Astrocyte (in vitro differentiated cells and primary cell): Measurements from ENCODE around the gene MEIS3. TPM values are rescaled to one million over a fixed set of nuclear protein-coding genes. Genes with fewer than 3 reads are reported as not detected.

Source experiments
- DNase-seq: peaks from one replicate; pipeline ENCODE4 v3.0.0-alpha.2; 2010; ENCODE audit warnings: low read depth
- FAIRE-seq: peaks from 2 replicates; lab custom pipeline; 2011; peaks lifted over from hg19 to GRCh38; lab: Jason Lieb, UNC
- H2AFZ ChIP-seq: 2 replicates; pipeline ENCODE4 v1.6.0; 2012; ENCODE audit warnings: low read depth, low read length, inconsistent platforms
- H3K27ac ChIP-seq: 2 replicates; pipeline ENCODE4 v1.5.1; 2011; ENCODE audit warnings: low read depth, low read length, inconsistent platforms
- H3K27me3 ChIP-seq: 2 replicates; pipeline ENCODE4 v1.6.0; 2011; ENCODE audit warnings: low read length, inconsistent platforms; ENCODE audit not compliant: insufficient read depth
- H3K36me3 ChIP-seq: 2 replicates; pipeline ENCODE4 v1.5.1; 2011; ENCODE audit warnings: low read length, inconsistent platforms; ENCODE audit not compliant: insufficient read depth
- H3K4me1 ChIP-seq: 2 replicates; pipeline ENCODE4 v1.5.1; 2011; ENCODE audit warnings: low read length, inconsistent platforms; ENCODE audit not compliant: insufficient read depth
- H3K4me2 ChIP-seq: 2 replicates; pipeline ENCODE4 v1.6.0; 2012; ENCODE audit warnings: low read length, inconsistent platforms
- H3K4me3 ChIP-seq: 2 replicates; pipeline ENCODE4 v1.5.1; 2011; ENCODE audit warnings: low read depth, mild to moderate bottlenecking, low read length, inconsistent platforms; ENCODE audit not compliant: insufficient read depth
- H3K79me2 ChIP-seq: 2 replicates; pipeline ENCODE4 v1.6.0; 2012; ENCODE audit warnings: mild to moderate bottlenecking, low read length, inconsistent platforms; ENCODE audit not compliant: insufficient read depth
- H3K9ac ChIP-seq: 2 replicates; pipeline ENCODE4 v1.6.0; 2012; ENCODE audit warnings: mild to moderate bottlenecking, low read length, inconsistent platforms
- H3K9me3 ChIP-seq: 2 replicates; pipeline ENCODE4 v1.5.1; 2012; ENCODE audit warnings: low read depth, mild to moderate bottlenecking, low read length, inconsistent platforms; ENCODE audit not compliant: insufficient read depth
- H4K20me1 ChIP-seq: 2 replicates; pipeline ENCODE4 v1.6.0; 2012; ENCODE audit warnings: low read length, inconsistent platforms; ENCODE audit not compliant: insufficient read depth
- H3K27ac Mint-ChIP-seq: one replicate; pipeline ENCODE4 v1.8.0; 2021; ENCODE audit warnings: mild to moderate bottlenecking, mixed read lengths; ENCODE audit not compliant: unreplicated experiment
- H3K27me3 Mint-ChIP-seq: one replicate; pipeline ENCODE4 v1.8.0; 2021; ENCODE audit warnings: low read depth, mixed read lengths; ENCODE audit not compliant: unreplicated experiment
- H3K36me3 Mint-ChIP-seq: one replicate; pipeline ENCODE4 v1.8.0; 2021; ENCODE audit warnings: low read depth, mixed read lengths; ENCODE audit not compliant: unreplicated experiment
- H3K4me1 Mint-ChIP-seq: one replicate; pipeline ENCODE4 v1.8.0; 2021; ENCODE audit warnings: low read depth, mixed read lengths; ENCODE audit not compliant: unreplicated experiment
- H3K4me3 Mint-ChIP-seq: one replicate; pipeline ENCODE4 v1.8.0; 2021; ENCODE audit warnings: mild to moderate bottlenecking, moderate library complexity, mixed read lengths; ENCODE audit not compliant: unreplicated experiment
- H3K9me3 Mint-ChIP-seq: one replicate; pipeline ENCODE4 v1.8.0; 2021; ENCODE audit warnings: mild to moderate bottlenecking, mixed read lengths; ENCODE audit not compliant: unreplicated experiment
- EZH2 ChIP-seq: IDR thresholded peaks from 2 replicates; pipeline ENCODE4 v1.6.1; 2012; ENCODE audit warnings: mild to moderate bottlenecking, low read length, inconsistent platforms; ENCODE audit not compliant: insufficient read depth
- total RNA-seq: library from RNA; stranded (reverse); gene quantifications from 2 replicates; pipeline ENCODE4 v1.2.1, GENCODE V29; 2021
- TF ChIP-seq, protein P1 (sequence below): IDR thresholded peaks from 2 replicates; pipeline ENCODE4 v1.5.1; 2011; ENCODE audit warnings: low read depth, mild to moderate bottlenecking, inconsistent platforms, low read length, moderate library complexity; ENCODE audit not compliant: insufficient read depth

Gene MEIS3
- total RNA-seq, 1 donor from 2014 or later: 71.1 TPM

DNA sequence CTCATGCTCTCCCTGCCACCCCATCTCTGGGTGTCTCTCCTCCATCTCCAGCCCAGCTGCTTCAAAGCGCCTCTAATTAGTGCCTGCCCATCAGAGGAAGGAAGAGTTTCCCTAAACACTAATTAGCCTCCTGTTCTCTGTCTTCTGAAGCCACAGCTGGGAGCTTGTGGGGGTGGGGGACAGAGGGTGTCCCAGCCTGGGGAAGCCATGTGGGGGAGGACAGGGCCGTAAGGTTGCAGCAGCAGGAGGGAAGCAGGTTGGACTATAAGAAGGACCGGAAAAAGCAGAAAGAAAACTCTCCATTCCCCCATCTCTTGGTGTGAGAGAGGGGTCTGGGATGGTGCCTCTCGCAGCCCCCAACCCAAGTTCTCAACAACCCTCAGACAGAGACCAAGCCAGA is 26.2 kb upstream of the MEIS3 start:
- TF ChIP-seq EZH2: no peak
- no peak overlapping the region for H3K27ac Mint-ChIP-seq
- Histone ChIP-seq H3K4me2 (peak overlapping the region; percentile 67), H3K9me3 (peaks cover 3% of the 10 kb centered on the region), H3K27me3 (peaks cover 72% of the 10 kb centered on the region), H3K4me1 (peaks cover 9% of the 10 kb centered on the region), H2AFZ (no peak overlapping the region), H4K20me1 (no peaks in the 10 kb centered on the region), H3K79me2 (no peaks in the 10 kb centered on the region), H3K36me3 (no peaks in the 10 kb centered on the region), H3K27ac (no peak overlapping the region), H3K4me3 (no peak overlapping the region), H3K9ac (no peak overlapping the region)
- peaks cover 6% of the 10 kb centered on the region for H3K36me3 Mint-ChIP-seq
- peaks cover 70% of the 10 kb centered on the region for H3K27me3 Mint-ChIP-seq
- H3K9me3 Mint-ChIP-seq: peaks cover 4% of the 10 kb centered on the region
- H3K4me3 Mint-ChIP-seq: no peak overlapping the region
- DNase-seq: no peak
- H3K4me1 Mint-ChIP-seq: peaks cover 8% of the 10 kb centered on the region
- FAIRE-seq: no peak

- peaks cover 9% of the 10 kb centered on the region for H3K4me1 ChIP-seq
- no peak for DNase-seq
- Mint-ChIP-seq H3K4me1 (peaks cover 8% of the 10 kb centered on the region), H3K27me3 (peaks cover 68% of the 10 kb centered on the region), H3K27ac (no peak overlapping the region), H3K4me3 (peak overlapping the region; percentile 16), H3K9me3 (peaks cover 4% of the 10 kb centered on the region), H3K36me3 (peaks cover 6% of the 10 kb centered on the region)
- H3K27me3 ChIP-seq: peaks cover 64% of the 10 kb centered on the region
- FAIRE-seq: no peak
- no peak overlapping the region for H3K27ac ChIP-seq
- no peaks in the 10 kb centered on the region for H3K79me2 ChIP-seq
- H3K36me3 ChIP-seq: no peaks in the 10 kb centered on the region
- no peak overlapping the region for H3K4me3 ChIP-seq
- H3K4me2 ChIP-seq: no peak overlapping the region
- H4K20me1 ChIP-seq: no peaks in the 10 kb centered on the region
- peaks cover 3% of the 10 kb centered on the region for H3K9me3 ChIP-seq
- TF ChIP-seq, protein P1, sequence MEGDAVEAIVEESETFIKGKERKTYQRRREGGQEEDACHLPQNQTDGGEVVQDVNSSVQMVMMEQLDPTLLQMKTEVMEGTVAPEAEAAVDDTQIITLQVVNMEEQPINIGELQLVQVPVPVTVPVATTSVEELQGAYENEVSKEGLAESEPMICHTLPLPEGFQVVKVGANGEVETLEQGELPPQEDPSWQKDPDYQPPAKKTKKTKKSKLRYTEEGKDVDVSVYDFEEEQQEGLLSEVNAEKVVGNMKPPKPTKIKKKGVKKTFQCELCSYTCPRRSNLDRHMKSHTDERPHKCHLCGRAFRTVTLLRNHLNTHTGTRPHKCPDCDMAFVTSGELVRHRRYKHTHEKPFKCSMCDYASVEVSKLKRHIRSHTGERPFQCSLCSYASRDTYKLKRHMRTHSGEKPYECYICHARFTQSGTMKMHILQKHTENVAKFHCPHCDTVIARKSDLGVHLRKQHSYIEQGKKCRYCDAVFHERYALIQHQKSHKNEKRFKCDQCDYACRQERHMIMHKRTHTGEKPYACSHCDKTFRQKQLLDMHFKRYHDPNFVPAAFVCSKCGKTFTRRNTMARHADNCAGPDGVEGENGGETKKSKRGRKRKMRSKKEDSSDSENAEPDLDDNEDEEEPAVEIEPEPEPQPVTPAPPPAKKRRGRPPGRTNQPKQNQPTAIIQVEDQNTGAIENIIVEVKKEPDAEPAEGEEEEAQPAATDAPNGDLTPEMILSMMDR: no peak
- peak; percentile 37 for TF ChIP-seq EZH2
- no peak overlapping the region for H3K9ac ChIP-seq
- H2AFZ ChIP-seq: no peak overlapping the region
Measured at GRCh38 chr19:47444388-47444821, 25.1 kb upstream of the MEIS3 start.

- Histone ChIP-seq H3K36me3 (no peaks in the 10 kb centered on the region), H4K20me1 (no peaks in the 10 kb centered on the region), H3K4me2 (no peak overlapping the region), H3K9me3 (peaks cover 3% of the 10 kb centered on the region), H3K9ac (no peak overlapping the region), H2AFZ (no peak overlapping the region), H3K79me2 (no peaks in the 10 kb centered on the region), H3K4me1 (peaks cover 9% of the 10 kb centered on the region), H3K27ac (no peak overlapping the region), H3K4me3 (no peak overlapping the region), H3K27me3 (peaks cover 56% of the 10 kb centered on the region)
- Mint-ChIP-seq H3K36me3 (peaks cover 6% of the 10 kb centered on the region), H3K27me3 (peaks cover 60% of the 10 kb centered on the region), H3K4me3 (no peak overlapping the region), H3K9me3 (peaks cover 4% of the 10 kb centered on the region), H3K4me1 (peaks cover 8% of the 10 kb centered on the region), H3K27ac (no peak overlapping the region)
- no peak for DNase-seq
- TF ChIP-seq EZH2: no peak
- TF ChIP-seq, protein P1: no peak
- FAIRE-seq: no peak
Measured at GRCh38 chr19:47443331-47443730, 24.0 kb upstream of the MEIS3 start.
